H9 (cell line): ENCODE data around the gene CDK9. TPM values are rescaled to one million over a fixed set of nuclear protein-coding genes. Genes with fewer than 3 reads are reported as not detected.

Source experiments
- DNase-seq: peaks from one replicate; pipeline ENCODE4 v3.0.0-alpha.2; 2017
- H2AFZ ChIP-seq: one replicate; pipeline ENCODE4 v1.6.1; 2013; ENCODE audit warnings: mild to moderate bottlenecking, low read length, control low read depth, moderate library complexity
- H2AK5ac ChIP-seq: 2 replicates; pipeline ENCODE4 v1.6.1; 2013; ENCODE audit warnings: low read length, control low read depth, mixed read lengths; ENCODE audit not compliant: insufficient read length
- H2BK120ac ChIP-seq: one replicate; pipeline ENCODE4 v1.6.1; 2013; ENCODE audit warnings: low read depth, mild to moderate bottlenecking, low read length, control low read depth, inconsistent platforms; ENCODE audit not compliant: poor library complexity, severe bottlenecking
- H2BK12ac ChIP-seq: 2 replicates; pipeline ENCODE4 v1.6.1; 2013; ENCODE audit warnings: low read length, control low read depth, mixed read lengths, low read depth; ENCODE audit not compliant: insufficient read length
- H2BK15ac ChIP-seq: 2 replicates; pipeline ENCODE4 v1.6.1; 2013; ENCODE audit warnings: low read depth, low read length, control low read depth
- H2BK20ac ChIP-seq: one replicate; pipeline ENCODE4 v1.6.1; 2013; ENCODE audit warnings: low read depth, mild to moderate bottlenecking, low read length, control low read depth, inconsistent platforms; ENCODE audit not compliant: poor library complexity, severe bottlenecking
- H2BK5ac ChIP-seq: 2 replicates; pipeline ENCODE4 v1.6.1; 2013; ENCODE audit warnings: low read length, control low read depth, mixed read lengths; ENCODE audit not compliant: insufficient read length
- H3K14ac ChIP-seq: 2 replicates; pipeline ENCODE4 v1.6.1; 2013; ENCODE audit warnings: low read length, control low read depth; ENCODE audit not compliant: insufficient read depth
- H3K18ac ChIP-seq: 2 replicates; pipeline ENCODE4 v1.6.1; 2013; ENCODE audit warnings: low read depth, mild to moderate bottlenecking, mixed read lengths, low read length, control low read depth; ENCODE audit not compliant: insufficient read length
- H3K23ac ChIP-seq: 2 replicates; pipeline ENCODE4 v1.6.1; 2013; ENCODE audit warnings: low read length, control low read depth, mixed read lengths, low read depth; ENCODE audit not compliant: insufficient read length
- H3K23me2 ChIP-seq: 2 replicates; pipeline ENCODE4 v1.6.1; 2013; ENCODE audit warnings: low read depth, mild to moderate bottlenecking, mixed read lengths, low read length, control low read depth; ENCODE audit not compliant: insufficient read length, poor library complexity, severe bottlenecking
- H3K27ac ChIP-seq: 2 replicates; pipeline ENCODE4 v1.5.1; 2013; ENCODE audit warnings: low read length, control low read depth, mixed read lengths, low read depth; ENCODE audit not compliant: insufficient read length
- H3K27me3 ChIP-seq: 2 replicates; pipeline ENCODE4 v1.6.1; 2013; ENCODE audit warnings: low read length, control low read depth, inconsistent platforms; ENCODE audit not compliant: insufficient read depth
- H3K4ac ChIP-seq: 2 replicates; pipeline ENCODE4 v1.6.1; 2013; ENCODE audit warnings: low read depth, mild to moderate bottlenecking, control low read depth, inconsistent platforms, low read length, moderate library complexity
- H3K4me1 ChIP-seq: 2 replicates; pipeline ENCODE4 v1.6.1; 2013; ENCODE audit warnings: low read length, control low read depth, inconsistent platforms; ENCODE audit not compliant: insufficient read depth
- H3K4me2 ChIP-seq: 2 replicates; pipeline ENCODE4 v1.6.1; 2013; ENCODE audit warnings: low read length, control low read depth, mixed read lengths; ENCODE audit not compliant: insufficient read length, insufficient read depth
- H3K56ac ChIP-seq: 2 replicates; pipeline ENCODE4 v1.6.1; 2013; ENCODE audit warnings: low read depth, mild to moderate bottlenecking, mixed read lengths, low read length, control low read depth; ENCODE audit not compliant: insufficient read length
- H3K79me1 ChIP-seq: 2 replicates; pipeline ENCODE4 v1.6.1; 2013; ENCODE audit warnings: low read depth, mild to moderate bottlenecking, moderate library complexity, low read length, control low read depth, inconsistent platforms; ENCODE audit not compliant: insufficient read depth, poor library complexity, severe bottlenecking
- H3K79me2 ChIP-seq: 2 replicates; pipeline ENCODE4 v1.6.1; 2013; ENCODE audit warnings: low read length, control low read depth, inconsistent platforms; ENCODE audit not compliant: insufficient read depth
- H3K9ac ChIP-seq: 2 replicates; pipeline ENCODE4 v1.6.1; 2013; ENCODE audit warnings: low read length, control low read depth, mixed read lengths; ENCODE audit not compliant: insufficient read length; ENCODE audit errors: extremely low read depth
- H3K9me3 ChIP-seq: one replicate; pipeline ENCODE4 v1.6.1; 2013; ENCODE audit warnings: low read depth, low read length, inconsistent platforms; ENCODE audit not compliant: control insufficient read depth
- H3T11ph ChIP-seq: one replicate; pipeline ENCODE4 v1.6.1; 2013; ENCODE audit warnings: mild to moderate bottlenecking, low read length, control low read depth, inconsistent platforms
- H4K20me1 ChIP-seq: one replicate; pipeline ENCODE4 v1.6.1; 2013; ENCODE audit not compliant: control insufficient read depth, insufficient read length, insufficient read depth
- H4K5ac ChIP-seq: 2 replicates; pipeline ENCODE4 v1.6.1; 2013; ENCODE audit warnings: low read depth, mild to moderate bottlenecking, mixed read lengths, low read length, control low read depth; ENCODE audit not compliant: insufficient read length
- H4K8ac ChIP-seq: replicated peaks from 2 replicates; pipeline ENCODE4 v1.6.1; 2013; ENCODE audit warnings: low read length, control low read depth, mixed read lengths, low read depth; ENCODE audit not compliant: insufficient read length
- H4K91ac ChIP-seq: 2 replicates; pipeline ENCODE4 v1.6.1; 2013; ENCODE audit warnings: low read depth, mild to moderate bottlenecking, moderate library complexity, mixed read lengths, low read length, control low read depth; ENCODE audit not compliant: insufficient read length
- H3K27ac Mint-ChIP-seq, 3 experiments: 2 replicates in 2 of 3; 3 replicates in 1 of 3; pipeline ENCODE4 v1.8.0; 2020 to 2021; ENCODE audit warnings: mixed read lengths in 3 of 3, mild to moderate bottlenecking in 1 of 3, moderate library complexity in 1 of 3
- H3K27me3 Mint-ChIP-seq: 2 replicates; pipeline ENCODE4 v1.8.0; 2021; ENCODE audit warnings: low read depth, mild to moderate bottlenecking, moderate library complexity, mixed read lengths
- H3K36me3 Mint-ChIP-seq, 3 experiments: 2 replicates in 2 of 3; 3 replicates in 1 of 3; pipeline ENCODE4 v1.8.0; 2020 to 2021; ENCODE audit warnings: low read depth in 3 of 3, mixed read lengths in 3 of 3; ENCODE audit not compliant: insufficient read depth in 1 of 3
- H3K4me1 Mint-ChIP-seq, 2 experiments: 2 replicates each; pipeline ENCODE4 v1.8.0; 2020; ENCODE audit warnings: mixed read lengths in 2 of 2
- H3K4me3 Mint-ChIP-seq, 2 experiments: 2 replicates in 1 of 2; 3 replicates in 1 of 2; pipeline ENCODE4 v1.8.0; 2020 to 2021; ENCODE audit warnings: mild to moderate bottlenecking in 2 of 2, mixed read lengths in 2 of 2, moderate library complexity in 1 of 2
- H3K9me3 Mint-ChIP-seq, 2 experiments: 2 replicates in 1 of 2; 3 replicates in 1 of 2; pipeline ENCODE4 v1.8.0; 2020; ENCODE audit warnings: mild to moderate bottlenecking in 2 of 2, mixed read lengths in 2 of 2, moderate library complexity in 1 of 2
- WGBS: extraction: QIAGEN DNeasy Blood & Tissue Kit; methylation state at CpG from one replicate; pipeline ENCODE4 v1.1.7; 2013; ENCODE audit warnings: missing lambda C conversion rate, low lambda C conversion rate, mixed read lengths; ENCODE audit not compliant: insufficient read length; ENCODE audit errors: extremely low coverage; 5-methylcytosine and 5-hydroxymethylcytosine counted together
- total RNA-seq: library from RNA; stranded (reverse); gene quantifications from 2 replicates; pipeline ENCODE4 v1.2.1, GENCODE V29; 2021
- TF ChIP-seq, protein P1 (sequence below): fragments of 200-600 bp; sonication (generic); conservative IDR thresholded peaks from 3 replicates; pipeline ENCODE4 v1.8.0; 2021; ENCODE audit warnings: antibody characterized with exemption, mild to moderate bottlenecking

The CDK9 gene
- total RNA-seq, 1 experiment from 2014 or later = 85.7 TPM

- Histone ChIP-seq H2BK12ac (no peak within 1 kb of the TSS), H3K9ac (no peak within 1 kb of the TSS), H4K5ac (no peak within 1 kb of the TSS), H2BK120ac (no peak within 1 kb of the TSS), H3K79me1 (no peaks in the 10 kb centered on the region), H2BK15ac (no peak within 1 kb of the TSS), H3K79me2 (no peaks in the 10 kb centered on the region), H3T11ph (no peak within 1 kb of the TSS), H3K27me3 (no peaks in the 10 kb centered on the region; the same call in 1 of the 2 replicates), H2BK20ac (no peak within 1 kb of the TSS), H3K18ac (no peak within 1 kb of the TSS), H4K8ac (no peak within 1 kb of the TSS), H3K4me2 (no peak within 1 kb of the TSS), H3K14ac (no peak within 1 kb of the TSS), H2AFZ (no peak within 1 kb of the TSS), H2BK5ac (no peak within 1 kb of the TSS), H3K27ac (no peak within 1 kb of the TSS), H3K4ac (no peak within 1 kb of the TSS), H3K23me2 (peaks cover 2% of the 10 kb centered on the region), H3K56ac (no peak within 1 kb of the TSS), H3K23ac (no peak within 1 kb of the TSS), H4K20me1 (no peaks in the 10 kb centered on the region), H3K9me3 (no peaks in the 10 kb centered on the region), H4K91ac (no peak within 1 kb of the TSS), H2AK5ac (no peak within 1 kb of the TSS), H3K4me1 (no peaks in the 10 kb centered on the region; the same call in 1 of the 2 replicates)
- no peak for DNase-seq
- no peaks in the 10 kb centered on the region for H3K9me3 Mint-ChIP-seq
- H3K4me1 Mint-ChIP-seq = peaks cover 7 to 26% of the 10 kb centered on the region in 2 experiments
- TF ChIP-seq, protein P1, sequence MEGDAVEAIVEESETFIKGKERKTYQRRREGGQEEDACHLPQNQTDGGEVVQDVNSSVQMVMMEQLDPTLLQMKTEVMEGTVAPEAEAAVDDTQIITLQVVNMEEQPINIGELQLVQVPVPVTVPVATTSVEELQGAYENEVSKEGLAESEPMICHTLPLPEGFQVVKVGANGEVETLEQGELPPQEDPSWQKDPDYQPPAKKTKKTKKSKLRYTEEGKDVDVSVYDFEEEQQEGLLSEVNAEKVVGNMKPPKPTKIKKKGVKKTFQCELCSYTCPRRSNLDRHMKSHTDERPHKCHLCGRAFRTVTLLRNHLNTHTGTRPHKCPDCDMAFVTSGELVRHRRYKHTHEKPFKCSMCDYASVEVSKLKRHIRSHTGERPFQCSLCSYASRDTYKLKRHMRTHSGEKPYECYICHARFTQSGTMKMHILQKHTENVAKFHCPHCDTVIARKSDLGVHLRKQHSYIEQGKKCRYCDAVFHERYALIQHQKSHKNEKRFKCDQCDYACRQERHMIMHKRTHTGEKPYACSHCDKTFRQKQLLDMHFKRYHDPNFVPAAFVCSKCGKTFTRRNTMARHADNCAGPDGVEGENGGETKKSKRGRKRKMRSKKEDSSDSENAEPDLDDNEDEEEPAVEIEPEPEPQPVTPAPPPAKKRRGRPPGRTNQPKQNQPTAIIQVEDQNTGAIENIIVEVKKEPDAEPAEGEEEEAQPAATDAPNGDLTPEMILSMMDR = no peak
- H3K27ac Mint-ChIP-seq = peak within 1 kb of the TSS in 2 of 3 experiments; percentile 8 to 58; a peak in 4 of 7 replicates
- H3K36me3 Mint-ChIP-seq = no peaks in the 10 kb centered on the region
- no peaks in the 10 kb centered on the region for H3K27me3 Mint-ChIP-seq
- peak within 1 kb of the TSS in 1 of 2 experiments; percentile 45; a peak in 2 of 5 replicates for H3K4me3 Mint-ChIP-seq
- WGBS = no CpG with 5 or more reads among the region's 13 CpGs
These were observed 7.3 kb upstream of the CDK9 start, which contains the start of gene SH2D3C for GRCh38 chr9:127778280-127779135. TSS of gene SH2D3C (minus strand) at chr9:127778666. CDS start at chr9:127778627, 39 bp downstream.
